ENCODE results near the gene NMB. TPM values are rescaled to one million over a fixed set of nuclear protein-coding genes. Genes with fewer than 3 reads are reported as not detected.

Gene NMB
- total RNA-seq, 2 experiments from 2014 or later: 4.0 to 4.1 TPM

- Mint-ChIP-seq H3K27me3 (no peaks in the 10 kb centered on the region), H3K36me3 (ENCODE audit: low read depth) (peaks cover 60% of the 10 kb centered on the region), H3K9me3 (no peaks in the 10 kb centered on the region), H3K27ac (no peak overlapping the region), H3K4me1 (peaks cover 22% of the 10 kb centered on the region), H3K4me3 (no peak overlapping the region)
- CTCF ChIA-PET: interaction anchor here (0.6 to 1.0 kb wide), 2 partner anchors 15 to 100 kb away, joined by 3 to 5 read pairs; no protein-coding TSS in a partner anchor
- DNase-seq: no peak
- POLR2A ChIA-PET: interaction anchor here (1.0 to 1.1 kb wide), 2 partner anchors 44 to 80 kb away, joined by 3 read pairs; no protein-coding TSS in a partner anchor
Observed at GRCh38 chr15:84671211-84671610, 13.2 kb upstream of the NMB start.

DNA sequence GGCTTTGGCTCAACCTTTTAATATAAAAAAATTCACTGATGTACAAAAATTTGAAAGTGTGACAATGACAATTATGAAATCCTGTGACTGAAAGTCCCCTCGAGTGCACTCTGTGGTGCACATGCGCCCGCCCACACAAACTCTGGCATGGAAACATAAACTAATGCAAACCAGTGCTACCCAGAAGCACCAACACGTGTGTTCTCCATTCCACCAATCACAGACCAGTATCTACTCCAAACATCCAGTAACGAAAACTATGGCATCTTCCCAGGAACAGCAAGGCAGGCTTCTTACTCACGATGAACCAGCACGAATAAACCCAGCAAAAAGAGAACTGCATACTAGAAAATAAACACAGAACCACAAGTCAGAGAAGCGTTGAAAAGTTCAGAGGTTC lies 11.7 kb upstream of the NMB start:
- CTCF ChIA-PET: no interaction called here
- no peak for DNase-seq
- Mint-ChIP-seq H3K36me3 (ENCODE audit: low read depth) (peaks cover 61% of the 10 kb centered on the region), H3K9me3 (no peaks in the 10 kb centered on the region), H3K27me3 (no peaks in the 10 kb centered on the region), H3K4me1 (peaks cover 22% of the 10 kb centered on the region), H3K27ac (no peak overlapping the region), H3K4me3 (no peak overlapping the region)
- POLR2A ChIA-PET: interaction anchor here (0.9 to 1.7 kb wide), 5 partner anchors 11 to 79 kb away, joined by 3 to 6 read pairs (median 3); partner anchors contain the start of genes NMB and WDR73

- H3K9me3 Mint-ChIP-seq: no peaks in the 10 kb centered on the region
- ChIA-PET POLR2A (interaction anchor here (0.5 to 1.7 kb wide), 5 partner anchors 10 to 81 kb away, joined by 3 to 6 read pairs (median 3); partner anchors contain the start of genes NMB and WDR73), CTCF (interaction anchor here (0.6 kb wide), 1 partner anchor 74 kb away, joined by 3 read pairs; no protein-coding TSS in a partner anchor)
- peaks cover 22% of the 10 kb centered on the region for H3K4me1 Mint-ChIP-seq
- peaks cover 63% of the 10 kb centered on the region for H3K36me3 Mint-ChIP-seq (ENCODE audit: low read depth)
- H3K4me3 Mint-ChIP-seq: no peak overlapping the region
- H3K27me3 Mint-ChIP-seq: no peaks in the 10 kb centered on the region
- peak overlapping the region; percentile 9 for H3K27ac Mint-ChIP-seq
- DNase-seq: no peak
Observed at GRCh38 chr15:84668221-84668982, 10.4 kb upstream of the NMB start.

GRCh38 chr15:84666373-84666772 lies 8.4 kb upstream of the NMB start:
- Mint-ChIP-seq H3K9me3 (no peaks in the 10 kb centered on the region), H3K36me3 (ENCODE audit: low read depth) (peaks cover 56% of the 10 kb centered on the region), H3K27me3 (no peaks in the 10 kb centered on the region), H3K27ac (no peak overlapping the region), H3K4me1 (peaks cover 15% of the 10 kb centered on the region), H3K4me3 (no peak overlapping the region)
- ChIA-PET CTCF (interaction anchor here (0.8 to 1.6 kb wide), 3 partner anchors 12 to 86 kb away, joined by 3 to 4 read pairs (median 3); no protein-coding TSS in a partner anchor), POLR2A (no interaction called here)
- DNase-seq: no peak

GRCh38 chr15:84661001-84661400 lies 3.0 kb upstream of the NMB start:
- H3K9me3 Mint-ChIP-seq: no peaks in the 10 kb centered on the region
- H3K4me1 Mint-ChIP-seq: peaks cover 21% of the 10 kb centered on the region
- CTCF ChIA-PET: no interaction called here
- H3K27me3 Mint-ChIP-seq: no peaks in the 10 kb centered on the region
- no peak for DNase-seq
- no peak overlapping the region for H3K27ac Mint-ChIP-seq
- peaks cover 26% of the 10 kb centered on the region for H3K36me3 Mint-ChIP-seq (ENCODE audit: low read depth)
- H3K4me3 Mint-ChIP-seq: no peak overlapping the region
- POLR2A ChIA-PET: no interaction called here

- peak overlapping the region; percentile 22 for H3K4me3 Mint-ChIP-seq
- ChIA-PET CTCF (interaction anchor here (0.6 to 6.1 kb wide), 6 partner anchors 17 to 218 kb away, joined by 3 to 36 read pairs (median 4); partner anchors contain the start of gene SEC11A), POLR2A (interaction anchor here (2.8 to 5.3 kb wide), 3 partner anchors 56 to 86 kb away, joined by 10 to 21 read pairs (median 17); partner anchors contain the start of gene SEC11A)
- H3K36me3 Mint-ChIP-seq (ENCODE audit: low read depth): peaks cover 19% of the 10 kb centered on the region
- no peak for DNase-seq
- H3K27me3 Mint-ChIP-seq: no peaks in the 10 kb centered on the region
- peaks cover 24% of the 10 kb centered on the region for H3K4me1 Mint-ChIP-seq
- no peak overlapping the region for H3K27ac Mint-ChIP-seq
- no peaks in the 10 kb centered on the region for H3K9me3 Mint-ChIP-seq
Observed at GRCh38 chr15:84659904-84660781, 2.1 kb upstream of the NMB start.

DNA sequence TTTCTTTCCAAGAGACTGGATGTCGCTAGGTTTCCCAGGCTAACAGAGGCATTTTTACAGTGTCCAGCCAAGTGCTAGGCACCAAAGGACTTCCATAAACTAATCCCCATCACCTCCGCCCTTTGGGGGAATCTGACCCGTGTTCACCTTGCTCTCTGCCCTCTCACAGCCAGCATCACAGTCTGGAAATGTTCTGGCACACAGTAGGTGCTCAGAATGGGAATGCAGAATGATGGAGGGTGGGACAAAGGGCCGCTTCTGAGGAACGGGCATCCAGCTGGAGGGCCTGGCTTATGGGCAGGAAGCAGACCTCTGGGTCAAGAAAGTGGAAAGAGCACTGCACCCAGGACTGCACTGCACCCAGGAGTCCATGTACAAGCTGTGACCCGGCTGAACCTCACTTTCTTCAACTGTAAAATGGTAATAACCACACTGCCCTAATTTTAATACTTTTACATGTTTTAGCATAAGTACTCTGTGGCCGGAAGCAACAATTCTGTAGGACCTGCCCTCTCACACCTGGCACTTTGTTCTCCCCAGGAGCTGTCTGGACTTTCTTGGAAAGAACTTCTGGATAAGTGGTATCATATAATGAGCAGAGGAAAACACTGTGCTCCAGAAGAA lies 901 bp upstream of the NMB start:
- ChIA-PET POLR2A (interaction anchor here (0.8 to 5.3 kb wide), 11 partner anchors 10 to 90 kb away, joined by 3 to 24 read pairs (median 6); partner anchors contain the start of gene SEC11A), CTCF (interaction anchor here (0.7 to 6.1 kb wide), 21 partner anchors 22 to 405 kb away, joined by 3 to 36 read pairs (median 4); partner anchors contain the start of gene SEC11A)
- Mint-ChIP-seq H3K36me3 (ENCODE audit: low read depth) (peaks cover 9% of the 10 kb centered on the region), H3K9me3 (no peaks in the 10 kb centered on the region), H3K4me1 (peaks cover 29% of the 10 kb centered on the region), H3K27me3 (no peaks in the 10 kb centered on the region), H3K27ac (peak overlapping the region; percentile 76), H3K4me3 (peak overlapping the region; percentile 68)
- no peak for DNase-seq

DNA sequence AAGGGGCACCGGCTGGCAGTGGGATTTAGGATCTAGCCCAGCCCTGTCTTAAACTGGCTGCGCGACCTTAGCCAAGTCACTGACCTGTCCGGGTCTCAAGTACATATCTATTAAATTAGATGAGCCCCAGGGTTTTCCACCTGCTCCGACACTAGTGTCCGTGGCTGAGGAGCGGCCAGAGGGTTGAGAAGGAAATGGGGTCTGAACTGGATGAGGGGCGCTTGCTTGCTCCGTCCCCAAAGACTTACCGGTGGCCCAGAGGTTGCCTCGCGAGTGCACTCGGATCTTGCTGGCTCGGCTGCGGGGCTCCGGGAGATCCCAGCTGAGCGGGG lies 285 bp downstream of the NMB start:
- Mint-ChIP-seq H3K36me3 (ENCODE audit: low read depth) (peaks cover 11% of the 10 kb centered on the region), H3K27me3 (no peaks in the 10 kb centered on the region), H3K9me3 (no peaks in the 10 kb centered on the region), H3K4me1 (peaks cover 40% of the 10 kb centered on the region), H3K27ac (no peak overlapping the region), H3K4me3 (peak overlapping the region; percentile 73)
- POLR2A ChIA-PET: interaction anchor here (1.8 to 5.3 kb wide), 5 partner anchors 25 to 92 kb away, joined by 4 to 24 read pairs (median 17); partner anchors contain the start of gene SEC11A
- DNase-seq: no peak
- CTCF ChIA-PET: interaction anchor here (1.5 to 6.1 kb wide), 3 partner anchors 26 to 59 kb away, joined by 6 to 36 read pairs (median 10); partner anchors contain the start of gene SEC11A

DNA sequence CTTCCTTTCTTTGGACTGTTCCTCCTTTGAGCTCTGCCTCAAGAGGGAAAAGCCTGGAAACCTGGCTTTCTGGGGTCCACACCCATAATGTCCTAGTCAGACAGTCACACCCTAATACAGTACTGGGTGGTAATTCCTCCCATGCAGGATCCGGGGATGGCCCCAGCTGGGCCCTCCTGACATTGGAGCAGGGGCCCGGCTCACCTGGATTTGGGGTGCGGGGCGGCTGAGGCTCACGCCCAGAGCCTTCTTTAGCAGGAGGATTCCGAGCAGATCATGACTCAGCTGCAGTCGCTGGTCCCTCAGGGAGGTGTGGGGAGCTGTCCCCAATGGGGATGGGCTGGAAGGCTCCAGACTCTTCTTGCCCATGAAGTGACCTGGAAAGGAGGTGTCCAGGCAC lies 1.0 kb downstream of the NMB start:
- peak overlapping the region; percentile 73 for H3K4me3 Mint-ChIP-seq
- H3K27ac Mint-ChIP-seq: no peak overlapping the region
- no peaks in the 10 kb centered on the region for H3K27me3 Mint-ChIP-seq
- H3K4me1 Mint-ChIP-seq: peaks cover 46% of the 10 kb centered on the region
- ChIA-PET CTCF (interaction anchor here (1.9 to 6.1 kb wide), 4 partner anchors 25 to 70 kb away, joined by 6 to 36 read pairs (median 9); partner anchors contain the start of genes SEC11A and ZSCAN2), POLR2A (interaction anchor here (1.8 to 5.3 kb wide), 6 partner anchors 25 to 92 kb away, joined by 4 to 42 read pairs (median 18); partner anchors contain the start of gene SEC11A)
- peaks cover 17% of the 10 kb centered on the region for H3K36me3 Mint-ChIP-seq (ENCODE audit: low read depth)
- DNase-seq: no peak
- H3K9me3 Mint-ChIP-seq: no peaks in the 10 kb centered on the region

DNA sequence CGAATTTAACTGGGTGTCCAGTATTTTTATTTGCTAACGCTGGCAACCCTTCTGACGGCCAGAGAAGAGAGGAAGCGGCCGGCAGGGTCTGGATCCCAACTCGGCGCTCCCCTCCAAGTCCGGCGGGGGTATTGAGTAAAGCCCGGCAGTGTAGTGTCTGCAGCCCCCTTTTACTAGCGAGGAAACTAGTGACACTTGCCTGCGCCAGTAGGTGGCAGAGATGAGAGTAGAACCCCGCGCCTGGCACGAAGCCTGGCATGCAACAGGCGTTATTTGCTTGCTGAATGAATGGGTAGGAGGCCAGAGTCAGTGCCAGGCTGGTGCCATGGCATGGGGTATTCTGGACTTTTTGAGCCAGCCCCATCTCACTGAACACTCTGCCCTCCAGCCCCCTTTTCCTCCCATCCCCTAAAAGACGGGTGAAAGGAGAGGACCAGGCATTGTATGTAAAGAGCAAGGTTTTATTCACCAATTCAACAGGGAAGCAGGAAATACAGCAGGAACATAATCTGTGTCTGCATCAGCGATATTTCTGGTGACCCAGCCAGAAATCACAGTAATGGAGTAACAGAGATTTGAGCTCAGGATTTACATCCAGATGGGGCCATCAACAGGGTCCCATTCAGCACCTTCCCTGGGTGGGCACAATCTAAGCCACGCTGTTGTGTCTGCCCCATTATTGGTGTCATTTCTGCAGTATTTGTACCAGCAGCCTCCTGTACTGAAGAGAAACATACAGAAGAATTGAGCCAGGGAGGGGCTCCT lies 3.1 kb downstream of the NMB start:
- Mint-ChIP-seq H3K36me3 (ENCODE audit: low read depth) (peaks cover 18% of the 10 kb centered on the region), H3K27me3 (no peaks in the 10 kb centered on the region), H3K4me3 (peak overlapping the region; percentile 99), H3K27ac (peak overlapping the region; percentile 55), H3K4me1 (peaks cover 50% of the 10 kb centered on the region), H3K9me3 (no peaks in the 10 kb centered on the region)
- CTCF ChIA-PET: interaction anchor here (0.9 to 6.1 kb wide), 14 partner anchors 11 to 273 kb away, joined by 3 to 36 read pairs (median 8); partner anchors contain the start of genes SEC11A and ZSCAN2
- peak; percentile 83 for DNase-seq
- POLR2A ChIA-PET: interaction anchor here (0.6 to 5.3 kb wide), 27 partner anchors 12 to 449 kb away, joined by 3 to 42 read pairs (median 4); partner anchors contain the start of genes SEC11A and ZSCAN2

GRCh38 chr15:84653910-84654688 lies 3.9 kb downstream of the NMB start, which contains the start of gene WDR73:
TSS of gene WDR73 (minus strand) at chr15:84654283. CDS start at chr15:84654274, 9 bp downstream.
- Mint-ChIP-seq H3K36me3 (ENCODE audit: low read depth) (peaks cover 18% of the 10 kb centered on the region), H3K4me3 (peak within 1 kb of the TSS; percentile 99), H3K27me3 (no peaks in the 10 kb centered on the region), H3K27ac (peak within 1 kb of the TSS; percentile 83), H3K9me3 (no peaks in the 10 kb centered on the region), H3K4me1 (peaks cover 50% of the 10 kb centered on the region)
- peak; percentile 98 for DNase-seq
- ChIA-PET POLR2A (interaction anchor here (0.6 to 4.6 kb wide), 24 partner anchors 12 to 449 kb away, joined by 3 to 42 read pairs (median 4); partner anchors contain the start of genes SEC11A and ZSCAN2), CTCF (interaction anchor here (0.8 to 3.2 kb wide), 14 partner anchors 12 to 274 kb away, joined by 3 to 22 read pairs (median 4); partner anchors contain the start of gene ZSCAN2)
